HepG2 (cell line): ENCODE measurements around the gene BTBD1. TPM values are rescaled to one million over a fixed set of nuclear protein-coding genes. Genes with fewer than 3 reads are reported as not detected.

ENCODE experiments used
- CHD2 ChIP-seq: IDR thresholded peaks from 2 replicates; pipeline ENCODE4 v1.6.1; 2011; ENCODE audit warnings: low read depth, low read length, improper control_type of control experiment
- KDM6A ChIP-seq: IDR thresholded peaks from 2 replicates; pipeline ENCODE4 v1.6.1; 2016; ENCODE audit warnings: low read depth
- MXD1 ChIP-seq: sonication (generic); formaldehyde crosslinking; IDR thresholded peaks from 2 replicates; pipeline ENCODE4 v1.4.0; 2020; ENCODE audit warnings: mild to moderate bottlenecking, missing genetic modification reagents
- POLR2AphosphoS5 ChIP-seq: IDR thresholded peaks from 2 replicates; pipeline ENCODE4 v1.6.1; 2012; ENCODE audit warnings: low read depth, low read length
- TBP ChIP-seq: sonication (generic); formaldehyde crosslinking; IDR thresholded peaks from 2 replicates; pipeline ENCODE4 v1.5.0; 2020; ENCODE audit warnings: missing genetic modification reagents
- ZMAT5 ChIP-seq: sonication (generic); formaldehyde crosslinking; IDR thresholded peaks from 2 replicates; pipeline ENCODE4 v1.5.0; 2020; ENCODE audit warnings: mild to moderate bottlenecking, low read depth, missing genetic modification reagents, borderline replicate concordance
- ZNF510 ChIP-seq: sonication (generic); formaldehyde crosslinking; IDR thresholded peaks from 2 replicates; pipeline ENCODE4 v1.4.0; 2020; ENCODE audit warnings: low read depth, mild to moderate bottlenecking, missing genetic modification reagents
- ZNF598 ChIP-seq: sonication (generic); formaldehyde crosslinking; IDR thresholded peaks from 2 replicates; pipeline ENCODE4 v1.5.1; 2020; ENCODE audit warnings: mild to moderate bottlenecking, missing genetic modification reagents, borderline replicate concordance
- ZNF646 ChIP-seq: sonication (generic); formaldehyde crosslinking; IDR thresholded peaks from 2 replicates; pipeline ENCODE4 v1.9.0; 2021; ENCODE audit warnings: mild to moderate bottlenecking, missing genetic modification reagents
- polyA plus RNA-seq, 8 experiments: library from polyadenylated mRNA; depleted of rRNA in 3 of 8; stranded (reverse) in 7 of 8; unstranded in 1 of 8; fragments of >200 nt; fragmentation: Illumina TruSeq in 4 of 8; extraction: Trizol in 4 of 8; gene quantifications; 2 replicates each; pipeline versions ENCODE4 v1.2.1 to v1.2.3, GENCODE V29; 2011 to 2016; ENCODE audit warnings: low read depth in 4 of 8, missing spikeins in 1 of 8, mixed read lengths in 1 of 8; ENCODE audit not compliant: insufficient read depth in 1 of 8
- total RNA-seq, 5 experiments: library from RNA; depleted of rRNA; stranded (reverse); fragments of >200 nt; fragmentation: Illumina TruSeq; extraction: Trizol; gene quantifications; 2 replicates each; pipeline ENCODE4 v1.2.3, GENCODE V29; 2016; ENCODE audit warnings: low read depth in 1 of 5
- TF ChIP-seq, protein P1 (sequence below): sonication (generic); formaldehyde crosslinking; IDR thresholded peaks from 2 replicates; pipeline ENCODE4 v1.5.1; 2020; ENCODE audit warnings: mild to moderate bottlenecking, missing genetic modification reagents, borderline replicate concordance

Gene BTBD1
- total and polyA plus RNA-seq, 2 of the 13 experiments (the other 11 are each of a cell fraction or from before 2014, with no cell fraction given), result 32.1 to 53.9 TPM

DNA sequence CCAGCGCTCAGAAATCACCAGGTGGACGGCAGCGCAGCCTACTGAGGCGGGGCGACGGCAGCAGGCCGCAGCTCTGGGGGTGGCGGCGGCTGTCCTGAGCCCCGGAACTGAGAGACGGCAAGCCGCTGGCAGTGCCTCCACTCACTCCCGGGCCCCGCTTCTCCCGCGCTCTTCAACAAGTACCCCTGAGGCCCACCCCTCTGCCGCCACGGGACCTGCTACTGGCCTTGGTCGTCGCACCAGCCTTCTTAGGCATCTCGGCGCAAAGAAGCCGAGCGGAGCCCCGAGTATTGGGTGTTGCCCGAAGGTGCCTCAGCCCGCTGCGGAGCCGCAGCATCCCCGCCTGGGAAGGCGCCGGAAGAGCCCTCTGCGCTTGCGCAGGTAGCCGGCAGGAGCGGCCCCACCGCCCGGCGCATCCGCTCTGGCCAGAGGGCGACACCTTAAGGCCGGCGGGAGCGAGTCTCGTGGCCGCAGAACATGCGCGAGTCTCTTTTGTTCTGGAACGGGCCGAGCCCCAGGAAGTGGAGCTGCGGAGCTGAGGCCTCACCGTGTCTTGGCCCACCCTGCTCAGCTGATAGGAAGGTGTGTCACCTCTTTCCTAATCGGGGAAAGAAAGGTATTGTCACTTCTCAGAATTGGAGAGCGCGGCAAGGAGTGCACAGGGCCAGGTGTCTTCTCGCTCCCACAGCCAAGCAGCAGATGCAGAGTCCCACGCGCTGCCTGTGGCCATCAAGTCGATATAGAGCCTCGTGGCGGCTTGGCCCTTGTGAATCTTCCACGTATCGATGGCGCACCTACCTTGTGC, 55.6 kb downstream of the BTBD1 start, which contains the start of gene C15orf40 (continued):
- no peak for TF ChIP-seq ZNF646 (CRISPR knock-in tag)
- TF ChIP-seq KDM6A (CRISPR knock-in tag), result no peak
- peak; percentile 87 for TF ChIP-seq POLR2AphosphoS5
- TF ChIP-seq, protein P1, sequence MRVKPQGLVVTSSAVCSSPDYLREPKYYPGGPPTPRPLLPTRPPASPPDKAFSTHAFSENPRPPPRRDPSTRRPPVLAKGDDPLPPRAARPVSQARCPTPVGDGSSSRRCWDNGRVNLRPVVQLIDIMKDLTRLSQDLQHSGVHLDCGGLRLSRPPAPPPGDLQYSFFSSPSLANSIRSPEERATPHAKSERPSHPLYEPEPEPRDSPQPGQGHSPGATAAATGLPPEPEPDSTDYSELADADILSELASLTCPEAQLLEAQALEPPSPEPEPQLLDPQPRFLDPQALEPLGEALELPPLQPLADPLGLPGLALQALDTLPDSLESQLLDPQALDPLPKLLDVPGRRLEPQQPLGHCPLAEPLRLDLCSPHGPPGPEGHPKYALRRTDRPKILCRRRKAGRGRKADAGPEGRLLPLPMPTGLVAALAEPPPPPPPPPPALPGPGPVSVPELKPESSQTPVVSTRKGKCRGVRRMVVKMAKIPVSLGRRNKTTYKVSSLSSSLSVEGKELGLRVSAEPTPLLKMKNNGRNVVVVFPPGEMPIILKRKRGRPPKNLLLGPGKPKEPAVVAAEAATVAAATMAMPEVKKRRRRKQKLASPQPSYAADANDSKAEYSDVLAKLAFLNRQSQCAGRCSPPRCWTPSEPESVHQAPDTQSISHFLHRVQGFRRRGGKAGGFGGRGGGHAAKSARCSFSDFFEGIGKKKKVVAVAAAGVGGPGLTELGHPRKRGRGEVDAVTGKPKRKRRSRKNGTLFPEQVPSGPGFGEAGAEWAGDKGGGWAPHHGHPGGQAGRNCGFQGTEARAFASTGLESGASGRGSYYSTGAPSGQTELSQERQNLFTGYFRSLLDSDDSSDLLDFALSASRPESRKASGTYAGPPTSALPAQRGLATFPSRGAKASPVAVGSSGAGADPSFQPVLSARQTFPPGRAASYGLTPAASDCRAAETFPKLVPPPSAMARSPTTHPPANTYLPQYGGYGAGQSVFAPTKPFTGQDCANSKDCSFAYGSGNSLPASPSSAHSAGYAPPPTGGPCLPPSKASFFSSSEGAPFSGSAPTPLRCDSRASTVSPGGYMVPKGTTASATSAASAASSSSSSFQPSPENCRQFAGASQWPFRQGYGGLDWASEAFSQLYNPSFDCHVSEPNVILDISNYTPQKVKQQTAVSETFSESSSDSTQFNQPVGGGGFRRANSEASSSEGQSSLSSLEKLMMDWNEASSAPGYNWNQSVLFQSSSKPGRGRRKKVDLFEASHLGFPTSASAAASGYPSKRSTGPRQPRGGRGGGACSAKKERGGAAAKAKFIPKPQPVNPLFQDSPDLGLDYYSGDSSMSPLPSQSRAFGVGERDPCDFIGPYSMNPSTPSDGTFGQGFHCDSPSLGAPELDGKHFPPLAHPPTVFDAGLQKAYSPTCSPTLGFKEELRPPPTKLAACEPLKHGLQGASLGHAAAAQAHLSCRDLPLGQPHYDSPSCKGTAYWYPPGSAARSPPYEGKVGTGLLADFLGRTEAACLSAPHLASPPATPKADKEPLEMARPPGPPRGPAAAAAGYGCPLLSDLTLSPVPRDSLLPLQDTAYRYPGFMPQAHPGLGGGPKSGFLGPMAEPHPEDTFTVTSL (CRISPR knock-in tag), result no peak
- TF ChIP-seq CHD2, result no peak
- TF ChIP-seq ZMAT5 (CRISPR knock-in tag), result no peak
- TF ChIP-seq ZNF598 (CRISPR knock-in tag), result 0 out of 2 replicates have a peak, but pooled peaks have one; percentile 34
- TF ChIP-seq ZNF510 (CRISPR knock-in tag), result 0 out of 2 replicates have a peak, but pooled peaks have one; percentile 58
- no peak for TF ChIP-seq TBP (CRISPR knock-in tag)
- peak; percentile 90 for TF ChIP-seq MXD1 (CRISPR knock-in tag)
